Loucy (cell line): ENCODE data around the gene KLF3.

Experiments used
- H2AFZ ChIP-seq: fragments of 200-600 bp; sonication (generic); 2 replicates; pipeline ENCODE4 v1.6.0; 2016; ENCODE audit warnings: antibody characterized with exemption, mild to moderate bottlenecking, low read length, moderate library complexity
- H3F3A ChIP-seq: fragments of 200-600 bp; 2 replicates; pipeline ENCODE4 v1.6.0; 2016; ENCODE audit warnings: antibody characterized with exemption, low read depth, mild to moderate bottlenecking
- H3K27me3 ChIP-seq: fragments of 200-600 bp; sonication (generic); 2 replicates; pipeline ENCODE4 v1.6.1; 2014; ENCODE audit warnings: low read length, mild to moderate bottlenecking; ENCODE audit not compliant: insufficient read depth, poor library complexity, severe bottlenecking
- H3K36me3 ChIP-seq: fragments of 200-600 bp; sonication (generic); 2 replicates; pipeline ENCODE4 v1.6.1; 2016; ENCODE audit warnings: low read length; ENCODE audit not compliant: insufficient read depth
- H3K4me1 ChIP-seq: fragments of 200-600 bp; sonication (generic); 2 replicates; pipeline ENCODE4 v1.5.1; 2014; ENCODE audit warnings: low read length, mild to moderate bottlenecking; ENCODE audit not compliant: insufficient read depth, poor library complexity, severe bottlenecking
- H3K4me2 ChIP-seq: fragments of 200-600 bp; sonication (generic); 2 replicates; pipeline ENCODE4 v1.6.0; 2014; ENCODE audit warnings: antibody characterized with exemption, low read length, low read depth, mild to moderate bottlenecking; ENCODE audit not compliant: poor library complexity, severe bottlenecking
- H3K4me3 ChIP-seq: fragments of 200-600 bp; sonication (generic); 2 replicates; pipeline ENCODE4 v1.5.1; 2014; ENCODE audit warnings: low read length, mild to moderate bottlenecking, mixed read lengths; ENCODE audit not compliant: poor library complexity, severe bottlenecking
- H3K79me2 ChIP-seq: fragments of 200-600 bp; sonication (generic); 2 replicates; pipeline ENCODE4 v1.6.1; 2014; ENCODE audit warnings: low read length; ENCODE audit not compliant: insufficient read depth
- H3K9ac ChIP-seq: fragments of 200-600 bp; sonication (generic); 2 replicates; pipeline ENCODE4 v1.6.0; 2014; ENCODE audit warnings: mild to moderate bottlenecking, low read depth, low read length, moderate library complexity; ENCODE audit not compliant: poor library complexity, severe bottlenecking
- H3K9me2 ChIP-seq: fragments of 200-600 bp; sonication (generic); replicated peaks from 2 replicates; pipeline ENCODE4 v1.6.1; 2016; ENCODE audit warnings: low read depth, low read length, mixed read lengths
- H3K9me3 ChIP-seq: fragments of 200-600 bp; sonication (generic); 2 replicates; pipeline ENCODE4 v1.6.1; 2014; ENCODE audit warnings: mild to moderate bottlenecking, antibody characterized with exemption, low read length, low read depth; ENCODE audit not compliant: insufficient read depth
- H4K20me1 ChIP-seq: fragments of 200-600 bp; sonication (generic); 2 replicates; pipeline ENCODE4 v1.6.0; 2014; ENCODE audit warnings: antibody characterized with exemption, low read length, mild to moderate bottlenecking; ENCODE audit not compliant: insufficient read depth, poor library complexity, severe bottlenecking
- CTCF ChIP-seq: fragments of 200-600 bp; sonication (generic); conservative IDR thresholded peaks from 2 replicates; pipeline ENCODE4 v1.5.1; 2014; ENCODE audit warnings: mild to moderate bottlenecking, antibody characterized with exemption, low read length
- EZH2phosphoT487 ChIP-seq: fragments of 200-600 bp; IDR thresholded peaks from 2 replicates; pipeline ENCODE4 v1.6.1; 2018; ENCODE audit warnings: antibody characterized with exemption, mild to moderate bottlenecking, moderate library complexity, borderline replicate concordance

The KLF3 gene

GRCh38 chr4:38684951-38685844 is 21.2 kb downstream of the KLF3 start:
- no peaks in the 10 kb centered on the region for H3F3A ChIP-seq
- H3K4me1 ChIP-seq = no peaks in the 10 kb centered on the region
- no peak for TF ChIP-seq EZH2phosphoT487
- no peak for TF ChIP-seq CTCF
- H3K4me2 ChIP-seq = no peak overlapping the region
- H3K9me3 ChIP-seq = no peaks in the 10 kb centered on the region
- H3K9me2 ChIP-seq = no peaks in the 10 kb centered on the region
- H3K79me2 ChIP-seq = no peaks in the 10 kb centered on the region
- H2AFZ ChIP-seq = no peak overlapping the region
- no peak overlapping the region for H3K4me3 ChIP-seq
- no peak overlapping the region for H3K9ac ChIP-seq
- no peaks in the 10 kb centered on the region for H3K36me3 ChIP-seq
- no peaks in the 10 kb centered on the region for H3K27me3 ChIP-seq
- H4K20me1 ChIP-seq = no peaks in the 10 kb centered on the region

GRCh38 chr4:38686682-38687081 is 22.7 kb downstream of the KLF3 start:
- H3K9me2 ChIP-seq = no peaks in the 10 kb centered on the region
- TF ChIP-seq EZH2phosphoT487 (no peak), CTCF (no peak)
- H3F3A ChIP-seq = no peaks in the 10 kb centered on the region
- H3K4me3 ChIP-seq = no peak overlapping the region
- no peaks in the 10 kb centered on the region for H4K20me1 ChIP-seq
- H3K79me2 ChIP-seq = no peaks in the 10 kb centered on the region
- no peaks in the 10 kb centered on the region for H3K27me3 ChIP-seq
- no peaks in the 10 kb centered on the region for H3K36me3 ChIP-seq
- no peak overlapping the region for H3K4me2 ChIP-seq
- no peak overlapping the region for H3K9ac ChIP-seq
- H3K9me3 ChIP-seq = no peaks in the 10 kb centered on the region
- H3K4me1 ChIP-seq = no peaks in the 10 kb centered on the region
- no peak overlapping the region for H2AFZ ChIP-seq

GRCh38 chr4:38687571-38688011 is 23.6 kb downstream of the KLF3 start:
- Histone ChIP-seq H3K4me2 (no peak overlapping the region), H3K4me3 (no peak overlapping the region), H3K9me3 (no peaks in the 10 kb centered on the region), H3K36me3 (no peaks in the 10 kb centered on the region), H3K4me1 (no peaks in the 10 kb centered on the region), H4K20me1 (no peaks in the 10 kb centered on the region), H3K9me2 (no peaks in the 10 kb centered on the region), H3F3A (no peaks in the 10 kb centered on the region), H3K27me3 (no peaks in the 10 kb centered on the region), H3K79me2 (no peaks in the 10 kb centered on the region), H3K9ac (no peak overlapping the region), H2AFZ (no peak overlapping the region)
- no peak for TF ChIP-seq EZH2phosphoT487
- TF ChIP-seq CTCF = no peak
